HG03103 (cell line): Measurements from ENCODE around the gene SMYD3.

ENCODE experiments used
- ATAC-seq: cut with Tn5 transposase; IDR thresholded peaks from one replicate; pipeline ENCODE4 v1.9.1; 2021; ENCODE audit warnings: low read depth; ENCODE audit not compliant: unreplicated experiment

Gene SMYD3

DNA sequence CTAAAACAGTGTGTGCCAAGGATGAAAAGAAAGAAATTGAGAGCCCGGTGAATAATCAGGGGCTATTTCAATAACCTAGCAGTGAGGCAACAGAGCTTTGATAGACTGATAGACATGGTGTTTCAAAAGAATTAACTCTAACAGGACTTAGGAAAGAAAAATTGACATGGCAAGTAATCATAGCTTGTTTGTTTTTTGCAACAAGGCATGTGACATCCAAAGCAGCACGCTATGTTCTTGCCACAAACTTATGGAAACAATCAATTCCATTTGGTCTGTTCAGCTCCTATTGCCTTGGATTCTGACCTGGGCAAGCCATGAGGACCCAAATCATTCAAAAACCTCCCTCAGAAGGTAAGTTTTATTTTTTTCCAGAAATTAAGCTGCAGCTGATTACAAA lies 608.5 kb downstream of the SMYD3 start:
- no peak for ATAC-seq

DNA sequence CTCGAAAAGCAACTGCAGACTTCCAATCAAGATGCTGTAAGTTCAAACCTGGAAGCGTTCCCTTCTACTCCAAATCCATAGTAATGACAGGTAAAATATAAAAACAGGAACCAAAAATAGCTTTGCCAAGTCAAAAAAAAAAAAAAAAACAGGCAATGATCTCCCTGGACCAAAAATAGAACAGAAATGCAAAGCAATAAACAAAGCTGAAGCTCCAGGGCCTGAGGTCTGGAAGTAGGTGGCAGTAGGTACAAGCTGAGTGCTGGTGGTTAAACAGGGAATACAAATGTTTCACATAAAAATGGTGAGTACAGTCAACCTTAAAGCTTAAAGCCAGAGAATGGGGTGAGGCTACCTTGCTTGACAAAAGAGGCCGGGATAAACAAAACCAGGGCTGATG lies 610.8 kb downstream of the SMYD3 start:
- no peak for ATAC-seq

DNA sequence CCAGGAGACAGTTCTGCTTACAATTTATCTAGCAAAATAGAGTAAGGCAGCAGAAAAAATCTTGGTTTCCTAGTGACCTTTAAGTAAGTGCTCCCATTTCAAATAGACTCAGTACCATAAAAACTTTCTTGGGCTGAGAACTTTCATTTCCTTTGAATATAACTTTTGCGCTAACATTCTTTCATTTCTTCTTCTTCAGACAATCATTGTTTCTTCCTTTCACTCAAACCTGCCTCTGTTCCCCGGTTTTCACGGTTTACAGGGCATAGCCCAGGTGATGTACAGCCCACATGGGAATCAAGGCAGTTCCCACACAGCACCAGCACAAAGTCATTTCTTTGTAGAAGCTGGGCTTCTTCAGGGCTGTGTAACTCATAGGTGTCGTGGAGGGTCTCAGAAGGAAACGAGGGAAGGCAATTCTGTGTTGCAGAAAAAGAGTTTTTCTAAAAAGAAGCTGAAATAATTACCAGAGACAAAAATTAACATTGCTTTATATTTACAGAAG lies 611.6 kb downstream of the SMYD3 start:
- no peak for ATAC-seq

DNA sequence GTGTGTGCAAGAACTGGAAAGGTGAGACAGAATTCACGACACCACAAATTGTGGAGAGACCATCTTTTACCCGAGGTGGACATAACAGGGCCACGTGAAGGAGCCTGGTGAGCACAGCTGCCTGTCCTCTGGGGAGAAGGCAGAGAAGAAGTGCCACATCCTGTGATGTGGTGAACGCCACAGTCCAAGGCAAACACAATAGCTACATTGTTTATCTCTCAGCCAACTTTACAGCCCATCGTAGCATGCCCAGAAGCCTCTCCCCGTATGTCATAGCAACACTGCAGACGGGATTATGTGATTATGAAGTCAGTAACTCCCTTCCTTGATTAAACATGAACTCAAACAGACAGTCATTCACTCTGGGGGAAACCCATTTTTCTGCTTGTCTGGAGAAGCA lies 612.2 kb downstream of the SMYD3 start:
- ATAC-seq = no peak

DNA sequence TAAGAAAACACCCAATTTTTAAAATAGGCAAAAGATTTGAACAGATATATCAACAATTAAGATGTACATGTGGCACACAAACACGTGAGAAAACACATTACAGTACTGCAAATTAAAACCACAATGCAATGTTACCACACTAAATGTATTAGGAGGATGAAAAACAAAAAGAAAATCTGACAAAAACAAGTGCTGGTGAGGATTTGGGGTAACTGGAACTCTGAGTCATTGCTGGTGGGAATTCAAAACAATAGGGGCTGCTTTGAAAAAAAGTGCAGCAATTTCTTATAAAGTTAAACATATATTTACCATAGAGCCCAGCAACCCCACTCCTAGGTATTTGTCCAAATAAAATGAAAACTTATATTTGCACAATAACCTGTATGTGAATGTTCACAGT lies 614.1 kb downstream of the SMYD3 start:
- ATAC-seq = no peak

DNA sequence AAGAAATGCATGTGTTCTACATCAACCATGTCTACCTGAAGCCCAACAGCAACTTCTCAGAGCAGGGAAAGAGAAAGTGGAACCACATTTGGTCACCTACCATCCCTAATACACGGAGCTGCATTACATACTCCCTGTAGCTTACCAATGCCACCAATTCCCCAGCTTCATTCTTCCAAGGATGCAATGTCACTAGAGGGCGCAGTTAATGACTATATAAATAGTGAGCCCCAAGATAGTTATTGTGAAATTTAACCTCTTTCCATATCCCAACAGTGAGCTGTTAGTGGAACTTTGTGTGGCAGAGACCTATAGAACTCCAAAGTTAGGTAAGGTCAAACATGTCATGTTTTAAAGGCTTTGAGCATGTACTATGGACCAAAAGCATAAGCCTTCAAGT lies 618.3 kb downstream of the SMYD3 start:
- no peak for ATAC-seq

DNA sequence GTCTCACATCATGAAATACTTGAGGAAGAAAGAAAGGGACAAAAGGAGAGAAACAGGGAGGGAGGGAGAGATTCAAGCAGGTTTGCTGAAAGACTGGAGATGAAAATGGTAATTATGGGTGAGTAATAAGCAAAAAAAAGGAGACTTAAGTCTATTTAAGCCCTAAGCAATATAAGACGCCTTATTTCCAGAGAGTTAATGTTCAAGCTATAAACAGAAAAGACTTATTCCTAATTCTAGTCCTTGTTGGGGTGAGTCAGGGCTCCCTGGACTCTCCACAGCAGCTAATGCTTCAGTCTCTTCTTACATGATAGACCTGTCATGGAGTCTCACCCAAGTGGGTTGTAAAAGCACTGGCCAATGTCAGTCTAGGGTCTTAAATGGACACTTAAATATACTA lies 619.2 kb downstream of the SMYD3 start:
- no peak for ATAC-seq

DNA sequence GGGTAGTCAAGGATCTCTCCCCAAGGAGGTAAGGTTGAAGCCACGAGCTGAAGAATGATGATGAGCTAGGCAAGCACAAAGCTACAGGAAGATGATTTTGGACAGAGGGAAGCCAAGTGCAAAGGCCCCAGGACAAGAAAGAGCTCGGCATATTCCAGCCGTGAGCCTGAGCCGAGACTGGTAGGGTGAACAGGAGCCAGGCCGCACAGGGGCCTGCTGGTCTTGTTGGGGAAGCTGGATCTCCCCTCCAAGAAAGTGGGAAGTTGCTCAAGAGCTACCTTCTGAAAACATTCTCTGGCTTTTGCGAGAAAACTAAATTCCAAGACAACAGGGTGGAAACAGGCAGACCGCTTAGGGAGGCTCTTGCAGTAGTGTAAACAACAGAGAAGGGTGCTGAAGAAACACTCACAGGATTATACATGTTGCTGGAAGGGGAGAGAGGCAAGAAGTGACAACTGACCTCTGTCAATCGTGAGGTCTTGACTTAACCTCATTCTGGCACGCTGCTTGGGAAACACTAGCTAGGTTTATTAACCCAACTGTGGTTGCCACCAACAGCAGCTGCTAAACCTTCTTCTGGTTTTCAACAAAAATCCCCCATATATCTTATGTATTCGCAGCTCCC lies 625.2 kb downstream of the SMYD3 start:
- ATAC-seq = no peak

DNA sequence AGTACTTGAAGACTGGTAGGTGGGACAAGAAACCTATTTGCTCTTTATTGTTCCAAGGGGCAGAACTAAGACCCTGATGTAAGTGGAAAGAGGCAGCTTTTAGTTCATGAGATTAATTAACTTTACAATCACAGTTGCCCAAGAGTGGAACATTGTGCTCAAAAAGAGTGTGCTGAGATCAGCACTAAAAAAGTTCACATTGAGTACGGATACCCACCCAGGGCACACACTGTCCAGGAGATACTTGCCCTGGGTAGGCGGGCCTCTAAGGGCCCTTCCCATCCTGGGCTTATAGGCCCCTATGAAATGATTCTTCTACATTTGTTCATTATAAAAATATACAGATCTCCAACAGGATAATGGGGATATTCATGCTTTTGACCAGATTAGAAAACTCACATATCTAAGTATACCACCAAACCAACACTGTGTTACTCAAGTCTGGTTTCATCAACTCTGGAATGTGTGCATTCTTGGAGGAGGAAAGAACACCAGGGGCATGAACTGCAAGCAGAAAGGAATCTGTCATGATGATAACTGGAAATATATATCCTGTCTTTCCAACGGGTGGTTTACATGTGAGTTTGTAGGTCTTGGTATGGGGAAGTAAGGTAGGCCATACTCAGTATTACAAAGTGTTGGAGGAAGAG lies 626.2 kb downstream of the SMYD3 start:
- no peak for ATAC-seq

DNA sequence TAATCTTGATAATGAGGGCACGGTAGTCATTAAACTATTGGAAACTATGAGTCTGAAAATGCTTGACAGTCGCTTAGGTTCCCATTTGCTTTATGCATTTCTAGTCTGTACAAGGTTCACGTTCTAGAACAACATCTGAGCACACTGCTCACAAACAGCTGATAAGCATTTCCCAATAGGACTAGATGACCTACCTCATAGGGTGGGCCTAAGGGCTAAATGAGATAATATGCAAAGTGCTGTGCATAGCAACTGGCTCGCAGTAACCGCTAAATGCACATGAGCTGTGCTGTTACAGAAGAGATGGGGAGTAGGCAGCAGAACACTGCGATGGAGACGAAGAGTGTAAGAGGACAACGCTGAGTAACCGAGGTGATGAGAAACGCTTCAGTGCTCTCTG lies 628.0 kb downstream of the SMYD3 start:
- no peak for ATAC-seq

DNA sequence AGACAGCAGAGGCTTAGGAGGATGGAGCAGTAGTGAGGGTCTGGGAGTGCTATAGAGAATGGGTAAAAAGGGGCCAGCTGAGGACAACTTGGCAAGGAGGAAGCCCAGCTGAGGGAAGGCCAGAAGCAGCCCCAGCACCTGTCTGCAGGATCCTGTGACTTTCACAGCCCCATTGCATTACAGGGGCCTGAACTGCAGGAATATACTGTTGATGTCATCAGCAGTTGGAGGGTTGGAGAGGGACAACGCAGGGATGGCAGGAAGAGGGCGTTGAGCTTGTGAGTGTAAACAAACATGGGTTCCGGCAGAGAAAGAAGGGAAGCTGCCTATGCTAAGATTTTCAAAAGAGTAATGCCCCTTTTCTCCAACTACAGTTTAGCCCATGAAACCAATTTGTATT lies 628.5 kb downstream of the SMYD3 start:
- ATAC-seq = no peak

DNA sequence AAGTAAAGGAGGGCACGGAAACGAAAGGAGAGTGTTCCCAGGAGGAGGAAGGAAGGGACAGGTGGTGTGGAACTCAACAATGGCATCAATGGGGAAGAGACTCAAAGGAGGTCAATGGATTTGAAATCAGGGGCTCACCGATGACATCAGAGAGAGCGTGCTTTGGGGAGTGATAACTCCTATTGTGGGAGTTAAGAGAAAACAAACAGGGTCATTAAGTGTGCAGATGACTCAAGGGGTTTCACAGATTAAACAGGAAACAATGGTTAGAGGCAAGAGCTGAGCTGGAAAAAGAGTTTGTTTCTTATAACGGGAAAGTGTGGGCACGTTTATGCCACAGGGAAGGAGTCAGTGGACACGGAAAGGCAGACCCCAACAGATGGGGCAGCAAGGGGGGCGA lies 629.1 kb downstream of the SMYD3 start:
- ATAC-seq = no peak

DNA sequence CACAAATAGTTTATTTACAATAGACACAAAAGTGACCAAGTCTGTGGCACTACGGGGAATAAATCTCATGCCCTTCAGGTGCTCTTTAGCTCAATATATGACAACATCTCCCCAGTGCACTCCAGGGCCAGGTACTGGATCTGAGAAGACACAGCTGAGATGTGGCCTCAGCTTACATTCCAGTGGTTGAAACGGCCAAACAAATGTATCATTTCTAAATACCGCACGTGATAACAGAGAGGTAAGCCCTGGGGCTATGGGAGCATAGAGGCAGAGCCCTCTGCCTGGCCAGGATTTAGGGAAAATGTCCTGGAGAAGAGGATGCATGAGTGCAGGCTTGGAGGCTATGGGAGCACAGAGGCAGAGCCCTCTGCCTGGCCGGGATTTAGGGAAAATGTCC lies 630.5 kb downstream of the SMYD3 start:
- ATAC-seq = no peak

DNA sequence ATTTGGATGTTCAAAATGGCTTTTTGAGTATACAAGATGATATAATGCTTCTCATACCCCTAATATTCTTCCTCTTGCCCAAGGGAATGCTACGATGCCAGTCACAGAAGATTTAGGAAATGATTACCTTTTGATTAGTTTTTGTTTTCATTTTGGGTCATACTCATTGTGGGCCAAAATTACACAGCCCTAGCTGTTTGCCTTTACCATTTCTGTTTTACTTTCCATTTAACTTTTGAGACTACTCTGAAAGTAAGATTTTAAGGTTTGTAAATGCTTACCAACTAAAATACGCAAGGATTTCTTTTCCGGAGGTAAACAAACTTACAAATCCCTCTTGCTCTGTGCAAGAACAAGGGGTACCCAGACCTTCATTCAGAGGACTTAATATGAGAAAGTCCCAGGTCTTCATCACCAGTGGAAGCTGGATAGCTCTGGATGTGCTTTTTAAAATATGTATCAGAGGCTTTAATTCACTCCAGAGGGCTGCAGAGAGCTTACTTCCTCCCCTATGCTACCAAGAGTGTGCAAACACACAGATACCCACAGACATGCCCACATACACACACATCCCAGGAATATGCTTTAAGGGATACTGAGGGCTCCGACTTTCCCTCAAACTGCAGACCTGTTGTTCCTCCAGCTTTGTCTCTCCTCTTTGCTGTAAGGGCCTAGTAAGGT lies 631.4 kb downstream of the SMYD3 start:
- ATAC-seq = no peak

DNA sequence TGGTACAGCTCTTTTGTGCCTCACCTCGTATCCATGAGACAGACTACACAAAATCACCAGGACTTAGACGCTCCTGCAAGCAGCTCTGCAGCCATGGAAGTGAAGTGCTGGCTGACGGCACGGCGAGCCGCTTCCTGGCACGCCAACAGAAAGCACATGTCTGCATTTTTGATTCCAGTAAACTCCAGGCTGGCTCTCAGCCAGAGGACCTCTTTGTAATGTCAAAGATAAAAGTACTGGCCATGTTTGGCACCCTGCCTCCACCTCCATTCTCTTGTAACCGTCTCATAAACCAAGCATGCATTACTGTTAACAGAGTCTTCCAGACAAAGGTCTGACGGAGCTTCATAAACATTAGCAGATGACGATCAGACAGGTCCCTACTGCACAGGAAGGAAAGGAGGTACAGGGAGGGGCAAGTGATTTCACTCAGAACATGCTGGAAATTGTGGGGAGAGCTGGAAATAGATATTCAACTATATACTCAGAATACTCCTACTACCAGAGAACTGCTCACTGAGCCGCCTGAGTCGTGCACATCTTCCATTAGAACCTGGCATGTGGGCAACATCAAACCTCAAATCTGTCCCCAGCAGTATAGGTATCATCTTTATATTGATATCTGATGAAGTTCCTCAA lies 632.0 kb downstream of the SMYD3 start:
- ATAC-seq = no peak

DNA sequence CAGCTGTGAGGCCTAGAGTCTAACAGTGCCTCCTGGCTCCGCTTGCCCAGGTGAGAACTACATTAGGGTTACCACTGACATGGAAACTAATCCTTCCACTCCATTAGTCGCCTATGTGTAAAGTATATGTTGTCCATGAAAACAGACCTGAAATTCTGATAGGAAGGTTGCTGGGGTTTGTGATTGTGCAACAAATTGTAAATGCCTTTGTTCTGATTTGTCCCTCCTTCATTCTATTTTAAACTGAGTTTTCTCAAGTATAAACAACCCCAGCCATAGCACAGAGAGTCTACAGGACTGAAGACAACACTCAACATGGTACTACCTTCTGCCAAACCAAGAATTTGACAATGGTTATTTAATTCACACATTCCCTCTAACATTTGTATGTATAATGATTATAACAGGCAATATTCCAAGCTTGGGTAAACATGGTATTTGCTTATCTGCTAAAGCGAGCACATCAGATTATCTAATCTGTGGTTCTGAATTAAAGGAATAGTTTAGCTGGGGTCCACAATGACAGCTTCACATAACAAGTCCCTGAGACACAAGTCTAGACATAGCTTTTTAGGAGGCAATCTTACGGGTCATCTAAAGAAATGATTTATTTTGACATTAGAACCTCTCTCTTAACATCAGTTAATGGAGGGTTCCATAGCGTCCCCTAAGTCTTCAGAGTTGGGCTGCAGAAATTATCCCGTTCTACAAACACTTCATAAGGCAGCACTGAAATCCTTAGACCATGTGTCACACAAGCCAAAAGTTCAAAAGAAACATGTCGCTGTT lies 633.0 kb downstream of the SMYD3 start:
- no peak for ATAC-seq

DNA sequence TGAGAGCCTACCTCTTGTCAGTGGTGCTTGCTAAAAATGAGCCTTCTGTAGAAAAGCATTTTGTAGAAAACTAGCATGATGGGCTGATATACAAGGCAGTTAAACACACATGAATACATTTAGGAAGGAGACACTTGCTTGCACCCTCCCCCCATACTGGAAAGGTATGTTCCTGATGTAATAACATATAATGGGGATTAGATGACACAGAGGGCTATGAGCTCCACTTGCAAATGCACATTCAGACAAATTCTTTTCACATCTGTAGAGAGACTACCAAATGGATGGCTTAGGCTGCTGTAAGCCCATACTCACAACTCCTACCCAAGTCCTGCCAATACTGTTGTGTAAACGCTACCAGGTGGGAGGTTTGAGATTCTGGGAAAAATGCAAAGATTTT lies 634.0 kb downstream of the SMYD3 start:
- no peak for ATAC-seq

DNA sequence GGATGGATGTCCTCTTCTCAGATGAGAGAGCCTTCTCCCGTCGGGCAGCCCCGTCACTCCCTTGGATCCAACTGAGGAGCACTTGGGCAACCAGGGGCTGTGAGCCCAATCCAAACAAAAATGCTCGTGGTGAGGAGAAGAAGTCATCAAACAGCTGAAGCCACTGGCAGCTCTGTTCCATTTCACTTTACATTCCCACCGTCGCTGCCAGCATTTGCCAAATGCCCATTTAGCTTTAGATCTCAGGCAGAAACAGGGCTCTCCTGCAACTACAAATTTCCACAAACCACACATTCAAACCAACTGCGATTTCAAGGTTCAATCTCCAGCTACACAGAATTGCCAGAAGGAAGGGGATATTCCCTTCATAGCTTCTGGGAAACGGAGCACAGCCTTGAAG lies 634.6 kb downstream of the SMYD3 start:
- no peak for ATAC-seq

DNA sequence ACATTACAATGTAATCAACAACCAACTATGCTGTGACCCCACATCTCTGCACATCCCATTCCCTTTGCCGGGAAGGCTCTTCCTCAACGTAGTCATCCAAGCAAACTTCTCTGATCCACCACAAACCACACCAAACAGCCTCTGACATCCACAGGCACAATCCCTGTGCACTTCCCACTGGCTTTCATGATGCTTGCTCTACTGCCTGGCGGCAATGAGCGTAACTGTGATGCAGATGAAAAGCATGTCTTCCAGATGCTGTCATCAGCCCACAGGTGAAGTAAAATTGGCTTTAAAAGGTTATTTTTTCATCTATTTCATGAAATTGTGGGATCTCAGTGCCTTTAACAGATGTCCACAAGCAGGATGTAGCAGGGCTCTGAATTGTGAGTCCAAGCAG lies 635.2 kb downstream of the SMYD3 start:
- ATAC-seq = no peak

DNA sequence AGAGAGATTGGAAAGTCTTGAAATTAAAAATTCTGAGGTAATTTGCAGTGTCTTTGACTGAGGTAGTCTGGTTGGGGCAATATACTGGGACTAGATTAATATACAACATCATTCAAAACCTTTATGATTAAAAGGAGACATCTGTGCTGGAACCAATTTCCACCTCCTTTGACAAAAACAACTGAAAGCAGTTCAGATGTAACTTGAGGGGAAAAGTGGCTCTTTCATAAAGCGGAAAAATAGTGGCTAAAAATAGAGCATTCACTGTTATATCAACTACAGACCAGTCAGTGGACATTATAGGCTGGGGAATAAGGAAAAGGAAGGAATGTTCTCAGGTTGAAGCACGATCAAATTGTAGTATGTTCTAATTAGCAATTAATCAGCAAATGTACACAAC lies 635.9 kb downstream of the SMYD3 start:
- no peak for ATAC-seq

DNA sequence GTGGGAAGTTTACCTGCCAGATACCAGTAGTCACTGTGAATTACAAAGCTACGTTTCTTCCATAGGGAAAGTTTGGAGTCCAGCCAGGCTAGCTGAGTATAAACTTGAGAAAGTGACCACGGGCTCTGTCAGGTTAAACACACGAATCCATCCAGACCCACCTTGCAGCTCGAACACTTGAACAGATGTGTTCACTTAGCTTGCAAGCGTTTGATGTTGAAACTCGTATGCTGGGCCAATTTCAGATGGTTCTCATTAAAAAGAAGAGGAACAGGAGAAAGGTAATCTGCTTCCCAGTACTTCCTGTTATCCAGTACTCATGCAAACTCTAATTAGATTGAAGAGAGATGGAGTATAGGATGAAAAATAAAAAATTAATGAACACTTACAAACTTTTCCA lies 636.4 kb downstream of the SMYD3 start:
- no peak for ATAC-seq
